CD4-positive, alpha-beta T cell treated with Interleukin-12 subunit alpha and Interleukin-12 subunit beta, for 1 hour (primary cell): ENCODE measurements around the gene CYP4B1.
"Not testable (repeated sequence)": the region's sequence is repeated elsewhere in the genome, so short reads cannot be mapped to it uniquely, and the experiment has no call there.

Source experiments
- DNase-seq: peaks from one replicate; pipeline ENCODE4 v3.0.0-alpha.2; 2020

Gene CYP4B1

DNA sequence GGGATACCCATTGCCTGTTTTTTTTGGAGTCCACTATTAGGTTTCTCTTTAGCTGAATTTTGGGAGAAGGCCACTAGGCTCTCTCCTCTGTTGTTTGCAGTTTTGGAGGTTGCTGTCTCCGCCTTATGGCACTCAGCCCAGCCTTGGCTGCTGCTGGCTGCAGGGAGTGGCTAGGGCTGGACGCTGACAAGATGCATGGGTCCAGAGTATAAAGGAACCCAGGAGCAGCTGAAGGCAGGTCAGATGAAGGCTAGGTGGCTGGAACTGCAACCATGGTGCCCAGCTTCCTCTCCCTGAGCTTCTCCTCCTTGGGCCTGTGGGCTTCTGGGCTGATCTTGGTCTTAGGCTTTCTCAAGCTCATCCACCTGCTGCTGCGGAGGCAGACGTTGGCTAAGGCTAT is at the start of gene CYP4B1:
TSS of gene CYP4B1 (plus strand) at position 237 of the 400 bp plus-strand sequence. CDS start at position 273, 36 bp downstream.
- DNase-seq: no peak

GRCh38 chr1:46749404-46749803 is 49.4 kb upstream of the CYP4B1 start:
- no peak for DNase-seq

- DNase-seq: no peak
These were observed 48.9 kb upstream of the CYP4B1 start for GRCh38 chr1:46749921-46750404.

DNA sequence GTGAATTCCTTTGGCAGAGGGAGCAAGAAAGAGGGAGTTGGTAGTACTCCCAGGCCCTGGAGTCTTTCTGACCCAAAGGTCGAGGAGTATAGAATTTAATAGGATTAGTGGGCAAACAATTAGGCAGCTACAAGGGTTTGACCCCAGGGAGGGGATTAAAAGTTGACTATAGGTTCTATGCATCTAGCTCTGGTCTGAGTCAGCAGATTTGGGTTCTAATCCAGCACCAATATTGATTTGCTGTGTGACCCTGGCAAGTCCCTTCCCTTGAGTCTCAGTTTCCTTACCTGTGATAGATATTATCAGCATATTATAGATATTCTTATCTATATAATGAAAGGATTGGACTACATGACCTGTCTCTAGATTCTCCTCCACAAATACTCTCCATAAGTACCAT is 44.9 kb upstream of the CYP4B1 start:
- DNase-seq: no peak

DNA sequence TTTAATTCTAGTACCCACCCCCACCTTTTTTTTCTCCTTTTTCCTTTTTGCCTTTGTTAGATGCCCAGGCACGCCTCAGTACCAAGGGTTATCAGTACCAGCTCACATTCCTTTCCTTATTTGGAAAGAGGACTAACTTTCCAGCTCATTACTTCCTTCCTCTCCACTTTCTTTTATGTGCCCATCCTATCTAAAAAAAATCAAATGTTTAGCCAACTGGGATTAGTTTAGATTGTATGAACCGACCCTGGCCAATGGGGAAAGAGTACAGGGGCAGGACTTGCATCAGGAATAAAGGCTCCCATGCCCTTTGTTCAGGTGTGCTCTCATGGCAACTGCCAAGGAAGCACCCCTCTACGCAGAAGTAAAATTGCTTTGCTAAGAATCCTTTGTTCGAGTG is 44.1 kb upstream of the CYP4B1 start:
- not testable (repeated sequence) for DNase-seq

DNA sequence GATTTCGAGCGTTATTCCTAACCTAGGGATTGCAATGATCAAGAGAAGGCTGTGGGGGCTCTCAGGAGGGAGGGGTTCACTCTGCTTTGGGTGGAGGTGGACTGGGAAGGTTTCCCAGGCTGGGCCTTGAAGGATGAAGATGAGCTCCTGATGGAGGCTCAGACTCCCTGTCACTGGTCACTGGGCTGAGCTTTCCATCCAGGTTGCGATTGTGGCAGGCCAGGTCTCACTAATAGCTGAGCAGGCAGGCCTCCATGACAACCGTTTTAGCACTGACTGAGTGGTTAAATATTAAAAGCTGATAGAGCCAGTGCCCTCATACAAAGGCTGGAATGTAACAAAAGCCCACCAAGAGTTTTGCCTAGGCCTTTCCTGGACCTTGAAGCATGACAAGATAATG is 43.7 kb upstream of the CYP4B1 start:
- no peak for DNase-seq

DNA sequence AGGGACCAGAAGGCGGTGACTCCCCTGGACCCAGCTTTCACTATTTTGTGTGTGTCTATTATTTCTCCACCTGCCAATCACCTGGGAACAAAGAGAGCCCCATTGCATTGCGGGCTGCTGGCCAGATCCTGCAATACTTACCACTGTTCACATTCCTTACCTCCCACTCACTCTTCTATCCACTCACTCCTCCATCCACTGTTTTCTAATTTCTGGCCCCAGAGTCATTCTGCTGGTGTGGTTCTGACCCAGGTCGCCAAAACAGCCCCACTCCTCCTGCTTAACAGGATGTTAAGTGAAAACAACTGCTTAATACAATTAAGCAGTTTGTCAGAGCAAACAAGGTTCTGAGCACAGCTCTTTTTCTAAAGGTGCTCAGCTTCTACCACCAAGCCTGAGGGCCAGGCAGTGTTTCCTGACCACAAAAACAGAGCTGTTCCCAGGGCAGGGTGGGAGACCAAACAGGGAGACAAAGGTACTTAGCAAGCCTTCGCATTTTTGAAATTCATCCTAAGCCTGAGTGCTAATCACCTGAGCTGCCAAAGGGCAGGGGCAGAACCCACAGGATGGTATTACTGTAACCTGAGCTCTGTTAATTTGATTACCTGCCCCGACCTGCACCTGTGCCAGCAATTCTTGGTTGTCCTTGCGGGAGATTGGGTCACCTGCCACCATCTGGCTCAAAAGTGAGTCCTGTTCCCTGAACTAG is 41.4 kb upstream of the CYP4B1 start:
- DNase-seq: no peak

DNA sequence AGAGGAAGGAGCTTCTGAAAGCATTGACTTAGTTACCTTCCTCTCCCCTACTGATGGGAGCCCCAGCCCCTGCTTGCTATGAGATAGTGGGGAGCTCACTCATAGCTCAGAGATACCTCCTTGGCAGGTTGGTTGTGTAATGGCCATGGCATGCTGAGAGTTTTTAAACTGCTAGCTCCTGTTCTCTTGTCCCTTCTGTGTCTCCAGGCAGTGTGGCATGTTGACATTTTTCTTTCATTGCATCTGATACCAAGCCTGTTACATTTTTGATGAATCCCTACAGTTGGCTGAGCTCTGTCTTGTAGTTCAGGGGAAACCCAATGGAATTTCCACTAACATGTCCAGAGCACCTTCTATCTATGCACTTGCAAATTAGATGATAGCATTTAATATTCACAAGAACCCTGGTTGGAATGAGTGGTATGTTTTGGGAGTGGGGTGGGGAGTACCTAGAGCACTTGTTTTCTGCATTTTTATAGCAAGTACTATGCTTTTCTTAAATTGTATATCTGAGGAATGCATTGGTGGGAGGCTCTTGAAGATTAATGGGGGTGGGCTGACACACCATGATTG is 40.8 kb upstream of the CYP4B1 start:
- no peak for DNase-seq

DNA sequence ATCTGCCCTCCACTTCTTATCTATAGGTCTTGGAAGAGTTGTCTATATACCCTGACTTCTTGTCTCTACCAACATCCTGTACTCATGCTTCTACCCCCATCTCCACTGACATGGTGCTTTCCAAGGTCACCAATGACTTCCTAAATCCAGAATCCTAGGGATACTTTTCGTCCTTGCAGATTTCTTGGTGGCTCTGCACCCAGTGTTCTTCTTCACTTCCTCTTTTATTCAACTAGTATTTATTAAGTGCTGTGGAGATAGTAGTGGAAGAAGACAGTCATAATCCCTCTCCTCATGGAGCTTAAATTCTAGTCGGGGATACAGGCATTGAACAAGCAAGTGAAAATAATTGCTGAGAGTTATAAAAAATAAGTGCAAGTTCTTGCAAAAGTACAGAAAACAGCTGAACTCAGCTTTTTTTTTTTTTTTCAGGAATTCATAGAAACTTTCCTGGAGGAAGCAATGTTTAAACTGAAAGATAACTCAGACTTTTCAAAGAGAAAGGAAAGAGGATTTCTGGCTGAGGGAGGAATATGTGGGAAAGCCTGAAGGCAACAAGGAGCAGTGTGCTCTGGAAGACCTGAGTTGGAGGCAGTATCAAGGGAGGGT is 38.2 kb upstream of the CYP4B1 start:
- DNase-seq: no peak

DNA sequence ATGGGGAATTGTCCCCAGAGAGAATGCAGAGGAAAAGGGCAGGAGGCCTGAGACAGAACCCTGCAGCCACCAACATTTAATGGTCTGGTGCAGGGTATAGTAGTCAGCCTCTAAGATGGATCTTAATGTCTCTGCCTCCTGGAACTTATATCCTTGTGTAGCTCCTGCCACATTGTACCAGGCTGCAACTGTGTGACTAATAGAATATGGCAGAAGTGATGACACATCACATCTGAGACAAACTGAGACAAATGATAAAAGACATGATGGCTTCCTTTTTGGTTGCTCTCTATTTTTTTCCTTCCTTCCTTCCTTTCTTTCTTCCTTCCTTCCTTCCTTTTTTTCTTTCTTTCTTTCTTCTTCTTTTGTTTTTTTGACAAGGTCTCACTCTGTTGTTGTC is 37.1 kb upstream of the CYP4B1 start:
- DNase-seq: no peak

- DNase-seq: no peak
These were observed 34.4 kb upstream of the CYP4B1 start for GRCh38 chr1:46764402-46764801.

DNA sequence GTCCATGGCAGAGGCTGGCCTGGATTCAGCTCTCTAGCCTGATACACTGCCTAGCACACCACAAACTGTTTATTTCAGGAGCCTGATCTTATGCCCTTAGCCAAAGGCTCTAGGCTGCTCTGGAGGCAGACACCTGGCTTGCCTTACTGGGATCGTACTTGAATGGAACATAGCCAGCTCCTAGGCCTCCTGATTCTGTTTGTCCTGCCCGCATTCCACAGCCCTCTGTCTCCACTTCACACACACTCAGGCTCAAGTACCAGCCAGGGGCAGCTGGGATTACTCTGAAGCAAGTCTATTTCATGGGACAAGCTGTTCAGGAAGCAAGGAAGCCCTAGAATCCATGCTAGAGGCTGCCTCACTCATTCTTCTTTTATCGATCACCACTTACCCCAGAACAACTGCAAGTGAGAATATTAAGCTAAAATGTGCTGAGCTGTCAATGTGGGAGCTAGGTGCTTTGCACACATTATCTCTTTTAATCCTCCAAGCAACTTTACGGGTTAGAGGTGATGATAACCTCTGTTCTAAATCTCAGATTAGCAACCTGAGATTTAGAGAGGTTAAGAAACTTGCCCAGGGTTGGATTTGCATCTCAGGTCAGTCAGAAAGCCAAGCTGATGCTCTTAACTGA is 31.1 kb upstream of the CYP4B1 start:
- DNase-seq: no peak

GRCh38 chr1:46768445-46768844 is 30.4 kb upstream of the CYP4B1 start:
- DNase-seq: no peak

DNA sequence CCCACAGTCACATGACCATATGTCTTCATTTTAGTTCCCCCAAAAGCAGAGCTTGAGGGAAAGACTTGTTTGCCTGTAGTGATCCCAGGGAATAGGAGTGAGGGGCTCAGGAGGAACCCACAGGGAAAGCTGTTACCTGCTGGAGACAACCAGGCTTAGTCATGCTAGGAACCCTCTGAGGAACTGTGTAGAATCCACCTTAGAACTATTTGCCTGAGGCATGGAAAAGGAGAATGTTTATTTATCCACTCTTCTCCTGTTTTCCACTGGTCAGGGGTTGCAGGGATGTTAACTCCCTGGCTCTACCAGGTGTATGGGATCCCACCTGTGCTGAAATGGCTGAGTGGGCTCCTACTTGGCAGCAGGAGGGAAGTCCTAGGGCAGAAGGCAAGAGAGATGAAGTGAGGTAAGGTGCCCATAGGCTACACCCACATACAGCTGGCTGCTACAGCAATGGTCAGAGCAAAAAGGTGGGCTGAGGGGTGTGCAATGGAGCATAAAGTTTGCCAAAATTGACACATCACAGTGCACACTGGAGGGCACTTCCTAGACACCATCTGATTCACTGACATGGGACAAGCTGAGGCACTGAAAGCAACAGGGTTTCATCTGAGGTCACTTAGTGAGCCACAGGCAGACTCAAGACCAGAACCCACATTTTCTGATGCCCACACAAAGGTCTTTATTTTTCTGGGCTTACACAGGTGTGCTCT is 29.7 kb upstream of the CYP4B1 start:
- DNase-seq: no peak

DNA sequence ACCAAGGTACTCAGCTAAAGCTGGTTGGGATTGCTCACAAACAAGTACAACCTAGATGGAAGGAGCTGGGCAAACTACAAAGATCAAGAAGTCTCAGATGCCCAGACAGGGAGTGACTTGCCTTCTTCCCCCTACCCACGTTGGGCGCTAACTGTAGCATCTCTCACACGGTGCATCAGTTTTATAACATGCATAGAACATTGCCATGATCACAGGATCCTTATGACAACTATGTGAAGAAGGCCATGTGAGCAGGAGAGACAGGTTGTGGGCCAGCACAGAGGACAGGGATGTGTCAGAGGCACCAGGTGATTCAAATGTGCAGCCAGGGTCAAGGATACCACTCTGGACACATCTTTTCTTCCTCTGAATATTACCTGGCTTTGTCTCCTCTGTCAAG is 28.3 kb upstream of the CYP4B1 start:
- DNase-seq: no peak

DNA sequence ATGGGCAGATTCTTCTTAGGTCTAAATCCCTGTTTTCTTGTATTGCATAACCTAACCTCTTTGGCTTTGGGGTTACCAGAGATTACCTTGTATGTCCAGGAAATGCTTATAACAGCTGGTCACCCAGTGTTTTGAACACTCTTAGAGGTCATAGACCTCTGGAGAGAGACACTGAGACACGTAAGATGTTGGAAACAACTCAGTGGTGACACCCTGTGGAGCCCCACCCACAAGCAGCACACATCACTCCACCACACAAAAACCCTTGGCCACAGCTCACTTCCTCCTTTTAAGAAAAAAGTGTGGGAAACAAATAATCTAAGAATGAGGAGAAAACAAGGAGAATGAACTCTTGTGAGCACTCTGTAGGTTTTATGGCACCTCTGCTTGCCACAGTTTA is 26.3 kb upstream of the CYP4B1 start:
- no peak for DNase-seq

- DNase-seq: no peak
These were observed 24.5 kb upstream of the CYP4B1 start for GRCh38 chr1:46774297-46774696.

GRCh38 chr1:46778456-46778855 is 20.4 kb upstream of the CYP4B1 start:
- DNase-seq: not testable (repeated sequence)

DNA sequence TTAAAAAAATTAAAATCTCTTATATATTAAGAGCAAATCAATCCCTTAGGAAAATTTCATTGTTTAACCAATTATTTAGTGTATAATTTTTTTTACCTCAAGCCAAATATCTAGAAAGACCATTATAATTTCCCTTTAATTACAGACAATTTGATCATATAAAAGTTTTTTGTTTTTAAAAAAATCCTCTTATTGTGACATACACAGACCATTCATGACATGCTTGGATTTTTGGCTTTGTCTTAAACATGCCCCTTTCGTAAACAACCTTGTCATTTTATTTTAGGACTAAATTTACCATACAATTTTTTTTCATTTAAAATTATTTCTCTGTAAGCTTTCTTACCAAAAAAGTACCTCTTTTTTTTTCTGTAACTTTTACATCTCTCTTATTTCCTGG is 14.2 kb upstream of the CYP4B1 start:
- no peak for DNase-seq

DNA sequence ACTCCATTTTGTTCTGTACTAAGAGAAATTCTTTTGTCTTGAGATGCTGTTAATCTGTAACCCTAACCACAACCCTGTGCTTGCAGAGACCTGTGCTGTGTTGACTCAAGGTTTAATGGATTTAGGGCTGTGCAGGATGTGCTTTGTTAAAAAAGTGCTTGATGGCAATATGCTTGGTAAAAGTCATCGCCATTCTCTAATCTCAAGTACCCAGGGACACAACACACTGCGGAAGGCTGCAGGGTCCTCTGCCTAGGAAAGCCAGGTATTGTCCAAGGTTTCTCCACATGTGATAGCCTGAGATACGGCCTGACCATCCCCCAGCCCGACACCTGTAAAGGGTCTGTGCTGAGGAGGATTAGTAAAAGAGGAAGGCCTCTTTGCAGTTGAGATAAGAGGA is 10.2 kb upstream of the CYP4B1 start:
- not testable (repeated sequence) for DNase-seq

DNA sequence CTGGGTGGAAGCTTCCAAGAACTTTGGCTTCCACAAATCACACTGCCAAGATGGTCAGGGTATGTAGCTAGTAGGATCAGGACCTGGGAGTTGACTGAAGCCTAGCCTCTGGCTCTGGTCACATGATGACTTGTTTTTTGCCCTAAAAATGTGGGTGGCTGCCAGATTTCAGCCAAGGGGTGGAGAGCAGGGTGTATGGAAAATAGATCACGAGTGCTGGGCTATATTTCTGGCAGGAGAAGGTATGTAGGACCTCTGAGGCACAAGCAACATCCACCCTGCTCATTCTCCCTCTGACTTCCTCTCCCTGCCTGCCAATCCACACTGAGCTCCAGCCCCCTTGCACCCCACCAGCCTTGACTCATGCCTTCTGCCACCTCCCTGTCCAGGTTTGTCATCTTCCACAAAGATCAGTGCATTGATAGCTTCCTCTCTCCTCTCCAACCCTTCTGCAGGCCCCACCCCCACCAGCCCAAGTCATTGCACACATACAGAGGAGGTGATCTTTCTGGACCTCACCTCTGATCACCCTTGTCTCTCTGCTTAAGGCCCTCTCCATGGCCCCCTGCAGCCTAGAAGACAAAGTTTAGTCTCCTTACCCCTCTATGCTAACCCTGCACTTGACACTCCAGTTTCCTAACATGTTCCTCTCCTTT is 8.3 kb upstream of the CYP4B1 start:
- DNase-seq: no peak

DNA sequence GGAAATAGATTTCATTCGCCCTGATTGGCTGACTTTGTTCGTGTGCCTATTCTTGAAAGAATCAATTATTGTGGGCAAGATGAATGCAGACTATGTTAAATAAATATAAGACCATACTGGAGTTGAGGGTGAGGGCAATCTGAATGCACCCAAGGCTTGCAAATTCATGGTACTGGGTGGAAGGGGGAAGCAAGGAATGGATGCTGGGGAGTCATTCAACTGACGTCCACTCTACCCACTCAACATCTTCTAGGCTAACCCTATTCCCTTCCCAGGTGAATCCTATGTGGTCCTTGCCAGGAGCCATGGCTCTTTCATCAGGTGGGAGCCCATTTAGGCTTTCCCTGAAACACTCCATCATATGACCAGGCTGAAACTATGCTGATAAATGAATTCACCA is 5.7 kb upstream of the CYP4B1 start:
- DNase-seq: no peak
